ENCODE measurements around the gene HUS1.

GRCh38 chr7:48011323-48011722 is 31.9 kb upstream of the HUS1 start:
- TF ChIP-seq GATA3 (IDR thresholded peaks at IDR 0.05; ENCODE audit: low read depth, low read length) = no peak
- no peak for TF ChIP-seq GATA2 (IDR thresholded peaks at IDR 0.05; ENCODE audit: low read depth, low read length)
